Thymus (tissue), 11 donors: Measurements from ENCODE around the gene OR10P1. TPM values are rescaled to one million over a fixed set of nuclear protein-coding genes. Genes with fewer than 3 reads are reported as not detected.

Experiments
- DNase-seq, 9 donors: peaks; one replicate each; pipeline ENCODE4 v3.0.0-alpha.2; 2013; ENCODE audit warnings: low spot score in 9 of 9, low read depth in 6 of 9, missing footprints in 1 of 9
- H3K27ac ChIP-seq, 2 donors: one replicate each; pipeline ENCODE4 v1.5.1; 2013; ENCODE audit warnings: control low read depth in 1 of 2, low read depth in 1 of 2, low read length in 1 of 2, mild to moderate bottlenecking in 1 of 2, moderate library complexity in 1 of 2
- H3K27me3 ChIP-seq, 2 donors: one replicate each; pipeline ENCODE4 v1.5.1; 2013; ENCODE audit warnings: low read length in 1 of 2; ENCODE audit not compliant: control insufficient read depth in 2 of 2, insufficient read depth in 1 of 2
- H3K36me3 ChIP-seq, 2 donors: one replicate each; pipeline ENCODE4 v1.5.1; 2013; ENCODE audit warnings: low read length in 1 of 2, mild to moderate bottlenecking in 1 of 2, moderate library complexity in 1 of 2; ENCODE audit not compliant: control insufficient read depth in 2 of 2, insufficient read depth in 2 of 2
- H3K4me1 ChIP-seq, 2 donors: one replicate each; pipeline ENCODE4 v1.5.1; 2013; ENCODE audit warnings: low read length in 2 of 2; ENCODE audit not compliant: control insufficient read depth in 2 of 2, insufficient read depth in 2 of 2
- H3K4me3 ChIP-seq, 2 donors: one replicate each; pipeline ENCODE4 v1.5.1; 2013; ENCODE audit warnings: low read length in 2 of 2, control low read depth in 1 of 2, mild to moderate bottlenecking in 1 of 2
- H3K9me3 ChIP-seq, 2 donors: one replicate each; pipeline ENCODE4 v1.5.1; 2013; ENCODE audit warnings: low read length in 1 of 2, mild to moderate bottlenecking in 1 of 2; ENCODE audit not compliant: control insufficient read depth in 2 of 2, insufficient read depth in 1 of 2
- WGBS: extraction: QIAGEN DNeasy Blood & Tissue Kit; methylation state at CpG from one replicate; pipeline ENCODE4 v1.1.7; 2013; 5-methylcytosine and 5-hydroxymethylcytosine counted together
- polyA plus RNA-seq: library from polyadenylated mRNA; stranded (reverse); fragments of 200-250 nt; gene quantifications from one replicate; pipeline ENCODE4 v1.2.3, GENCODE V29; 2013
- total RNA-seq: library from RNA; stranded (reverse); fragments of 120-200 nt; gene quantifications from one replicate; pipeline ENCODE4 v1.2.4, GENCODE V29; 2013
- donor health status: healthy.

Gene OR10P1
- total and polyA plus RNA-seq, 2 donors: 0.05 TPM; not detected in 1

GRCh38 chr12:55658635-55659391, 22.1 kb downstream of the OR10P1 start:
- DNase-seq: no peak
- 89% methylated on average over 3 of the region's 3 CpGs for WGBS
- Histone ChIP-seq H3K27me3 (peaks cover 0 to 13% of the 10 kb centered on the region in 2 donors), H3K27ac (no peak overlapping the region), H3K36me3 (no peaks in the 10 kb centered on the region), H3K4me3 (no peak overlapping the region), H3K9me3 (no peaks in the 10 kb centered on the region), H3K4me1 (no peaks in the 10 kb centered on the region)

- WGBS: 92% methylated on average over 9 of the region's 9 CpGs
Observed at GRCh38 chr12:55659486-55660385, 23.0 kb downstream of the OR10P1 start.

GRCh38 chr12:55663391-55663790, 26.7 kb downstream of the OR10P1 start:
- no peaks in the 10 kb centered on the region for H3K4me1 ChIP-seq
- H3K9me3 ChIP-seq: no peaks in the 10 kb centered on the region
- no peaks in the 10 kb centered on the region for H3K36me3 ChIP-seq
- no peak overlapping the region for H3K27ac ChIP-seq
- peaks cover 0 to 4% of the 10 kb centered on the region in 2 donors for H3K27me3 ChIP-seq
- H3K4me3 ChIP-seq: no peak overlapping the region
- 37% methylated on average over 1 of the region's 1 CpG for WGBS
- no peak for DNase-seq

More at GRCh38 chr12:55659486-55660385, 23.0 kb downstream of the OR10P1 start:
- H3K4me1 ChIP-seq: no peaks in the 10 kb centered on the region
- no peak for DNase-seq
- peaks cover 0 to 13% of the 10 kb centered on the region in 2 donors for H3K27me3 ChIP-seq
- H3K9me3 ChIP-seq: no peaks in the 10 kb centered on the region
- H3K4me3 ChIP-seq: no peak overlapping the region
- no peak overlapping the region for H3K27ac ChIP-seq
- no peaks in the 10 kb centered on the region for H3K36me3 ChIP-seq

- 93% methylated on average over 10 of the region's 10 CpGs for WGBS
- Histone ChIP-seq H3K27me3 (peaks cover 0 to 4% of the 10 kb centered on the region in 2 donors), H3K4me3 (no peak overlapping the region), H3K9me3 (no peaks in the 10 kb centered on the region), H3K36me3 (no peaks in the 10 kb centered on the region), H3K27ac (no peak overlapping the region), H3K4me1 (no peaks in the 10 kb centered on the region)
- no peak for DNase-seq
Observed at GRCh38 chr12:55664826-55665225, 28.1 kb downstream of the OR10P1 start.

- H3K36me3 ChIP-seq: no peaks in the 10 kb centered on the region
- DNase-seq: no peak
- WGBS: 83% methylated on average over 7 of the region's 7 CpGs
- no peaks in the 10 kb centered on the region for H3K4me1 ChIP-seq
- peaks cover 0 to 2% of the 10 kb centered on the region in 2 donors for H3K27me3 ChIP-seq
- no peak overlapping the region for H3K4me3 ChIP-seq
- no peaks in the 10 kb centered on the region for H3K9me3 ChIP-seq
- H3K27ac ChIP-seq: no peak overlapping the region
Observed at GRCh38 chr12:55666508-55666907, 29.8 kb downstream of the OR10P1 start.

- Histone ChIP-seq H3K4me1 (no peaks in the 10 kb centered on the region), H3K9me3 (no peaks in the 10 kb centered on the region), H3K27ac (no peak overlapping the region), H3K27me3 (no peaks in the 10 kb centered on the region), H3K4me3 (no peak overlapping the region), H3K36me3 (no peaks in the 10 kb centered on the region)
- no peak for DNase-seq
Observed at GRCh38 chr12:55670276-55670675, 33.6 kb downstream of the OR10P1 start.

- no peaks in the 10 kb centered on the region for H3K4me1 ChIP-seq
- H3K9me3 ChIP-seq: no peaks in the 10 kb centered on the region
- DNase-seq: no peak
- WGBS: 86% methylated on average over 4 of the region's 4 CpGs
- H3K27ac ChIP-seq: no peak overlapping the region
- H3K27me3 ChIP-seq: peaks cover 0 to 4% of the 10 kb centered on the region in 2 donors
- H3K36me3 ChIP-seq: no peaks in the 10 kb centered on the region
- no peak overlapping the region for H3K4me3 ChIP-seq
Observed at GRCh38 chr12:55671746-55672145, 35.1 kb downstream of the OR10P1 start.

- no peak for DNase-seq
- H3K9me3 ChIP-seq: no peaks in the 10 kb centered on the region
- no peak overlapping the region for H3K4me3 ChIP-seq
- H3K36me3 ChIP-seq: no peaks in the 10 kb centered on the region
- no peak overlapping the region for H3K27ac ChIP-seq
- H3K4me1 ChIP-seq: no peaks in the 10 kb centered on the region
- peaks cover 0 to 4% of the 10 kb centered on the region in 2 donors for H3K27me3 ChIP-seq
Observed at GRCh38 chr12:55673638-55674037, 36.9 kb downstream of the OR10P1 start.

GRCh38 chr12:55675666-55676065, 39.0 kb downstream of the OR10P1 start:
- Histone ChIP-seq H3K4me3 (no peak overlapping the region), H3K27ac (no peak overlapping the region), H3K4me1 (no peaks in the 10 kb centered on the region), H3K36me3 (no peaks in the 10 kb centered on the region), H3K27me3 (peaks cover 0 to 4% of the 10 kb centered on the region in 2 donors), H3K9me3 (no peaks in the 10 kb centered on the region)
- no peak for DNase-seq
- 97% methylated on average over 8 of the region's 8 CpGs for WGBS
